ENCODE results near the gene NOX1.

Gene NOX1

DNA sequence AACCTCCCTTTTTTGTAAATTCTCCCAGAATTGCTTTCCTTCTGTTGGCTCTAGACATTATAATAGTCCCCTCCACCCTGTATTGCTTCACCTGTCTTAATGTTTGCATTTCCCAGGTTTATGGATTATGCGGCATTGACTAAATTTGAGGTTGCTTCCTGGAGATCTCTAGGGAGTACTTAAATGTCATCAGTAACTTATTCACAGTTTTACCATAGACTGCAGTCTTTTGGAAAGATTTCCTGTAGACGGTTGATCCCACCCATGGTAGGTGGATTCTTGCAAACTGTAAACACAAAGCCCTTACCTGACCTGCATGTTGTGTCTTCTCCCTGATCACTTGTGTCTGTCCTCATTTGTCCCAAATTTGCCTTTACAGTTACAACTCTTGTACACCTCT, 6.2 kb upstream of the NOX1 start:
- no peak overlapping the region for H2BK5ac ChIP-seq (ENCODE audit: low read length)
- H3K4ac ChIP-seq (ENCODE audit: low read length): no peak overlapping the region
- H4K8ac ChIP-seq (ENCODE audit: low read depth, low read length): no peak overlapping the region
- H3K79me1 ChIP-seq (ENCODE audit: low read depth, low read length): no peaks in the 10 kb centered on the region
- H3K18ac ChIP-seq (ENCODE audit: low read length): no peak overlapping the region
- H2AFZ ChIP-seq (ENCODE audit: low read length): no peak overlapping the region
- no peak overlapping the region for H2BK15ac ChIP-seq (ENCODE audit: low read length)
- H3K4me3 ChIP-seq (ENCODE audit: low read length in 2 of 2): no peak overlapping the region
- no peak overlapping the region for H2BK120ac ChIP-seq (ENCODE audit: low read depth, low read length)
- H3K23ac ChIP-seq (ENCODE audit: low read depth, low read length, poor library complexity): no peak overlapping the region
- H2AK5ac ChIP-seq (ENCODE audit: low read depth, low read length): no peak overlapping the region
- H3K27ac ChIP-seq (replicated peaks; ENCODE audit: low read length): no peak overlapping the region
- H3K9ac ChIP-seq (ENCODE audit: low read depth, low read length, poor library complexity): no peak overlapping the region
- H3K4me2 ChIP-seq (ENCODE audit: insufficient read depth, low read length, poor library complexity, severe bottlenecking): no peak overlapping the region
- no peak overlapping the region for H4K91ac ChIP-seq (ENCODE audit: low read depth, low read length, poor library complexity)
- no peaks in the 10 kb centered on the region for H3K9me3 ChIP-seq (replicated peaks in 1 of 2; ENCODE audit: control insufficient read depth in 2 of 2, insufficient read depth in 1 of 2, low read depth in 1 of 2, low read length in 2 of 2)
- no peak for DNase-seq (ENCODE audit: low spot score)
- no peak overlapping the region for H2BK12ac ChIP-seq (ENCODE audit: low read length)
- H3K36me3 ChIP-seq (replicated peaks in 1 of 2; ENCODE audit: control insufficient read depth in 2 of 2, insufficient read depth in 2 of 2, low read length in 2 of 2): no peaks in the 10 kb centered on the region
- no peak overlapping the region for H3K14ac ChIP-seq (ENCODE audit: low read length)
- no peaks in the 10 kb centered on the region for H3K27me3 ChIP-seq (ENCODE audit: control insufficient read depth in 3 of 3, insufficient read depth in 3 of 3, low read depth in 1 of 3, low read length in 3 of 3)
- WGBS, 2 donors (ENCODE audit: extremely low coverage in 2 of 2, insufficient read length in 2 of 2, insufficient replicate concordance in 1 of 2): no CpG with 5 or more reads among the region's 2 CpGs
- no peaks in the 10 kb centered on the region for H3K4me1 ChIP-seq (ENCODE audit: control insufficient read depth in 2 of 2, insufficient read depth in 1 of 2, low read depth in 1 of 2, low read length in 2 of 2)

DNA sequence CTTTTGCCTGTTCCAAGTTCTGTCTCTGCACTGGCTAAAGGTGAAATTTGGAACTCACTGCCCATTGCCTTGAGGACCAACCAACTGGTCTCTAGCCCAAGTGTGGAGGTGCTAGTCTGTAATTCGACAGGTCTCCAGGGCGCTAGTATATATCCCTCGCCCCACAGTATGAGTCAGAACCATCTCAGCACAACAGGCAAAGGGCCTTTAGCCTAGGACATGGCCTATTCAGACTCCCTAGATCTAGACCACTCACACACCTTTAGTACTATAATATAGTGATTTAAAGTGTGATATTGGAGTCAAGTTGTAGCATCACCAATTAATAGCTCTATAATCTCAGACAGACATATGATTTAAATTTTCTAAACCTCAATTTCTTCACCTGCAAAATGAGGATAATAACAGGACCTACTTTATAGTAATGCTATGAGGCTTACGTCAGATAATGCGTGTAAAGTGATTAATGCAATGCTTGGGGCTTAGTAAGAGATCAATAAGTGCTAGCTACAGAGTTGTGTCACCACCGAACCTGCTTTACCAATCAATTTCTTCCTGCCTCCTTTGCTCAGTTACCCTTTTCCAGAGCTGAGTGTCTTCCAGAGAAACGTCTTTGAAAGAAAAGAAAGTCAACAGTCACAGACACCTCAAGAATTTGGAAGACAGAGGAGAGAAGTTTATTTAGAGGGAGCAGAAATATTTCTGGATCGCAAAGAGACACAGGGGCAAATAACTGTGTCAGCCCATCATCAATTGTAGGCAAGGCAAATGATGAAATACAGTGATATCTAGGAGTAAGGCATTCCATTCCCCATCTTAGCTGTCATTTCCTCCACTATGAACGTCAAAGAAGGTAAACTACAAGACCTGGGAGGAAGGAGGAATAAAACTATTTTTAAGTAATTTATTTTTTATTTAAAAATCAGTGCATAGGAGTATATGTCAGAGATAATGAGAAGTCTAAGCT, 2.3 kb downstream of the NOX1 start:
- Histone ChIP-seq H2BK12ac (ENCODE audit: low read length) (no peak overlapping the region), H2AFZ (ENCODE audit: low read length) (no peak overlapping the region), H3K79me1 (ENCODE audit: low read depth, low read length) (no peaks in the 10 kb centered on the region), H4K8ac (ENCODE audit: low read depth, low read length) (no peak overlapping the region), H3K4me1 (ENCODE audit: control insufficient read depth in 2 of 2, insufficient read depth in 1 of 2, low read depth in 1 of 2, low read length in 2 of 2) (no peaks in the 10 kb centered on the region), H3K9ac (ENCODE audit: low read depth, low read length, poor library complexity) (no peak overlapping the region), H4K91ac (ENCODE audit: low read depth, low read length, poor library complexity) (no peak overlapping the region), H3K36me3 (replicated peaks in 1 of 2; ENCODE audit: control insufficient read depth in 2 of 2, insufficient read depth in 2 of 2, low read length in 2 of 2) (no peaks in the 10 kb centered on the region), H3K4me3 (ENCODE audit: low read length in 2 of 2) (no peak overlapping the region), H3K4ac (ENCODE audit: low read length) (no peak overlapping the region), H2BK15ac (ENCODE audit: low read length) (no peak overlapping the region), H3K4me2 (ENCODE audit: insufficient read depth, low read length, poor library complexity, severe bottlenecking) (no peak overlapping the region), H3K27ac (replicated peaks; ENCODE audit: low read length) (no peak overlapping the region), H2BK5ac (ENCODE audit: low read length) (no peak overlapping the region), H3K27me3 (ENCODE audit: control insufficient read depth in 3 of 3, insufficient read depth in 3 of 3, low read depth in 1 of 3, low read length in 3 of 3) (peaks cover 0 to 12% (median 0%) of the 10 kb centered on the region in 3 experiments), H2AK5ac (ENCODE audit: low read depth, low read length) (no peak overlapping the region), H3K9me3 (replicated peaks in 1 of 2; ENCODE audit: control insufficient read depth in 2 of 2, insufficient read depth in 1 of 2, low read depth in 1 of 2, low read length in 2 of 2) (no peaks in the 10 kb centered on the region), H3K14ac (ENCODE audit: low read length) (no peak overlapping the region), H3K23ac (ENCODE audit: low read depth, low read length, poor library complexity) (no peak overlapping the region), H3K18ac (ENCODE audit: low read length) (no peak overlapping the region), H2BK120ac (ENCODE audit: low read depth, low read length) (no peak overlapping the region)
- DNase-seq (ENCODE audit: low spot score): no peak
- WGBS, 2 donors (ENCODE audit: extremely low coverage in 2 of 2, insufficient read length in 2 of 2, insufficient replicate concordance in 1 of 2): no CpG with 5 or more reads among the region's 9 CpGs

DNA sequence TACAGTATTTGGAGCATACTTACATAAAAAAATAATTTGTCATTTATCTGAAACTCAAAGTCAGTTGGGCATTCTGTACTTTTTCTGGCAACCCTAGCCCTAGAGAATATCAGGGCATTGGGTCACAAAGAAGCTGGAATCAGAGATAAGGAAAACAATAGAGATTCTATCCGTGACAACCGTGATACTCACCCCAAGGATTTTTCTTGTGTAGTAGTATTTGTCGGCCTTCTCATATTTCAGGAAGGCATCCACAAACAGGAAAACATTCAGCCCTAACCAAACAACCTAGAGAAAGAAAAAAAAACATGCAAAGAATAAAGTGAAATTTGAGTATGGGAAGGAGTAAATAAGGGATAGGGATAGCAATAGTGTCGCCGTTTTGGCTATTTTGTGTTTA, 3.6 kb downstream of the NOX1 start:
- Histone ChIP-seq H3K9me3 (replicated peaks in 1 of 2; ENCODE audit: control insufficient read depth in 2 of 2, insufficient read depth in 1 of 2, low read depth in 1 of 2, low read length in 2 of 2) (no peaks in the 10 kb centered on the region), H2AFZ (ENCODE audit: low read length) (no peak overlapping the region), H3K4ac (ENCODE audit: low read length) (no peak overlapping the region), H2BK12ac (ENCODE audit: low read length) (no peak overlapping the region), H2BK15ac (ENCODE audit: low read length) (no peak overlapping the region), H3K27me3 (ENCODE audit: control insufficient read depth in 3 of 3, insufficient read depth in 3 of 3, low read depth in 1 of 3, low read length in 3 of 3) (peaks cover 0 to 12% (median 0%) of the 10 kb centered on the region in 3 experiments), H2BK5ac (ENCODE audit: low read length) (no peak overlapping the region), H2AK5ac (ENCODE audit: low read depth, low read length) (no peak overlapping the region), H3K18ac (ENCODE audit: low read length) (no peak overlapping the region), H4K91ac (ENCODE audit: low read depth, low read length, poor library complexity) (no peak overlapping the region), H3K4me1 (ENCODE audit: control insufficient read depth in 2 of 2, insufficient read depth in 1 of 2, low read depth in 1 of 2, low read length in 2 of 2) (no peaks in the 10 kb centered on the region), H3K4me3 (ENCODE audit: low read length in 2 of 2) (no peak overlapping the region), H3K79me1 (ENCODE audit: low read depth, low read length) (no peaks in the 10 kb centered on the region), H4K8ac (ENCODE audit: low read depth, low read length) (no peak overlapping the region), H3K36me3 (replicated peaks in 1 of 2; ENCODE audit: control insufficient read depth in 2 of 2, insufficient read depth in 2 of 2, low read length in 2 of 2) (no peaks in the 10 kb centered on the region), H3K23ac (ENCODE audit: low read depth, low read length, poor library complexity) (no peak overlapping the region), H3K4me2 (ENCODE audit: insufficient read depth, low read length, poor library complexity, severe bottlenecking) (no peak overlapping the region), H2BK120ac (ENCODE audit: low read depth, low read length) (no peak overlapping the region), H3K14ac (ENCODE audit: low read length) (no peak overlapping the region), H3K27ac (replicated peaks; ENCODE audit: low read length) (no peak overlapping the region), H3K9ac (ENCODE audit: low read depth, low read length, poor library complexity) (no peak overlapping the region)
- WGBS, 2 donors (ENCODE audit: extremely low coverage in 2 of 2, insufficient read length in 2 of 2, insufficient replicate concordance in 1 of 2): 100% methylated on average over 2 of the region's 5 CpGs; no CpG with 5 or more reads in 1 of the 2 donors
- DNase-seq (ENCODE audit: low spot score): no peak

DNA sequence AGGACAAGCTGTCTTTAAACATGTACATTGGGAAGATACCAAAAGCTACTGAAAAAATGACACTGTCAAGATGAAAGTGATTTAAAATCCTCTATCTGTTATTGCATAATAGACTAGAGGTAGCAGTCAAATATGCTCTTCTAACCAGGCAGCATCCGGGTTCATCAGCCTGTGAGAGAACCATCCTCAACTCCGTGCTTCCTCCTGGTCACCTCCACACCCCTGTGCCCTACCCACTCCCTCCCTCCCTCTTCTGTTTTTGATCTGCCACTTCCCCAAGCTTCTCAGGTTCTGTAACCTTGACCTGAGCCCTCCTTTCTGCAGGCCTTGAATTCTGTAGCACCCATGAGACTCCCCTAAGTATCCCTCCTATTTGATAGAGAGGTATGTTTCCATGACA, 5.9 kb downstream of the NOX1 start:
- Histone ChIP-seq H3K9ac (ENCODE audit: low read depth, low read length, poor library complexity) (no peak overlapping the region), H3K9me3 (replicated peaks in 1 of 2; ENCODE audit: control insufficient read depth in 2 of 2, insufficient read depth in 1 of 2, low read depth in 1 of 2, low read length in 2 of 2) (no peaks in the 10 kb centered on the region), H4K8ac (ENCODE audit: low read depth, low read length) (no peak overlapping the region), H3K18ac (ENCODE audit: low read length) (no peak overlapping the region), H3K27me3 (ENCODE audit: control insufficient read depth in 3 of 3, insufficient read depth in 3 of 3, low read depth in 1 of 3, low read length in 3 of 3) (peaks cover 0 to 12% (median 0%) of the 10 kb centered on the region in 3 experiments), H3K23ac (ENCODE audit: low read depth, low read length, poor library complexity) (no peak overlapping the region), H3K4me3 (ENCODE audit: low read length in 2 of 2) (no peak overlapping the region), H2BK12ac (ENCODE audit: low read length) (no peak overlapping the region), H3K4me1 (ENCODE audit: control insufficient read depth in 2 of 2, insufficient read depth in 1 of 2, low read depth in 1 of 2, low read length in 2 of 2) (peaks cover 0 to 3% of the 10 kb centered on the region in 2 donors), H3K79me1 (ENCODE audit: low read depth, low read length) (no peaks in the 10 kb centered on the region), H4K91ac (ENCODE audit: low read depth, low read length, poor library complexity) (no peak overlapping the region), H2AK5ac (ENCODE audit: low read depth, low read length) (no peak overlapping the region), H3K36me3 (replicated peaks in 1 of 2; ENCODE audit: control insufficient read depth in 2 of 2, insufficient read depth in 2 of 2, low read length in 2 of 2) (no peaks in the 10 kb centered on the region), H3K4ac (ENCODE audit: low read length) (no peak overlapping the region), H2BK15ac (ENCODE audit: low read length) (no peak overlapping the region), H3K14ac (ENCODE audit: low read length) (no peak overlapping the region), H3K27ac (replicated peaks; ENCODE audit: low read length) (no peak overlapping the region), H3K4me2 (ENCODE audit: insufficient read depth, low read length, poor library complexity, severe bottlenecking) (no peak overlapping the region), H2AFZ (ENCODE audit: low read length) (no peak overlapping the region), H2BK120ac (ENCODE audit: low read depth, low read length) (no peak overlapping the region), H2BK5ac (ENCODE audit: low read length) (no peak overlapping the region)
- DNase-seq (ENCODE audit: low spot score): no peak
- no CpG with 5 or more reads among the region's 2 CpGs for WGBS, 2 donors (ENCODE audit: extremely low coverage in 2 of 2, insufficient read length in 2 of 2, insufficient replicate concordance in 1 of 2)
